ENCODE results near the gene RDH16. TPM values are rescaled to one million over a fixed set of nuclear protein-coding genes. Genes with fewer than 3 reads are reported as not detected.

The RDH16 gene
- total and polyA plus RNA-seq, 2 experiments from 2014 or later = 0.52 to 0.66 TPM

DNA sequence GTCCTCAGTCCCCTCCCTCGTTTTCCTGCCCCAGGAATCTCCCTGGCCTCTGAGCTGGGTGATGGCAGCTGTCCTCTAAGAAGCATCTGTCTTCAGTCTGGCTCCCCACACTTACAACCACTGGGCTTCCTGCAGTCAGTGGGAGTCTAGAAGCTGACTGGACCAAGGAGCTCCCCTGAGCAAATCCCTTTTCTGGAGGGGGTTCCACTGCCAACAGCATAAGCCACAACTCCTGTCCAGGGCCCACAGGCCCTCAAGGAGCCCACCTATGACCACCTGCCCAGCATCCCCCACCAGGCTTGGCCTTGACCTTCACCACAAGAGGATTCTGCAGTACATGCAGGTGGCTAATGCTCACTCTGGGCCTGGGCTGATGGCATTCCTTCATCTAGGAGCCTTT, 4.1 kb downstream of the RDH16 start (continued):
- TF ChIP-seq POLR2AphosphoS5 (IDR thresholded peaks at IDR 0.05; ENCODE audit: low read depth) (no peak), CREB1 (CRISPR knock-in tag; IDR thresholded peaks at IDR 0.05; ENCODE audit: low read depth) (no peak)

DNA sequence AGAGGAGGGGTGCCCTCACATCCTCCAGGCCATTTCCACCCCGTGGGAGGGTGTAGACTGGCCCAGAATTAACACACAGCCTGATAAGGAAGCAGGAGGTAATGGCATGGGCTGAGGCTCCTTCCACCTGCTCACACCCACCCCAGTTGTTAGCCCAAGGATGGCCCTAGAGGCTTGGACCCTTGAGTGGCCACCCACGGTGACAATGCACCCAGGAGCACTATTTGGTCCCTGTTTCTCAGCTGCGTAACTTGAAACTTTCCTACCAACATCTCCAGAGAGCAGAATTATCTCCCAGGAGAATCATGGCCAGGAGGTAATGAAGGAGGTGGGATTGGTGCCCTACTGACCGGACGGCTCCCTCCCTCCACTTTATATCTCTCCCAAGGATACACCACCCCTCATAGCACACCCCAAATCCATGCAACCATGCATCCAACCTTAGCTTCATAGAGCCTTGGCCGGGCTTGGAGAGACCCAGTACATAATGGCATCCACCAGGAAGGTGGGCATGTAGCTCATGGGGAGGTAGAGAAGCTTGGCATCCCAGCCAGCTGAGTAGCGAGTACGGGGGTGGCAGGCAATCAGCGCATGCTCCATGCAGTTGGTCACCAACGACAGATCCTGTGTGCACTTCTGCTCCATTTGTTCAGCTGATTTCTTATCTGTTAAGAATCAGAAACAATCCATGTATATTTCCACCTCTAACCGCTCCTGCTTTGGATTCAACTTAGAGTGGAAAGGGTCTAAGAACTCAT, 5.6 kb downstream of the RDH16 start:
- H3K27ac Mint-ChIP-seq = no peak overlapping the region
- H3K9me3 Mint-ChIP-seq = peaks cover 17% of the 10 kb centered on the region
- H2AFZ ChIP-seq = no peak overlapping the region
- H3F3A ChIP-seq (replicated peaks; ENCODE audit: low read depth) = no peaks in the 10 kb centered on the region
- H3K36me3 Mint-ChIP-seq (ENCODE audit: low read depth) = no peaks in the 10 kb centered on the region; the same call in 2 of the 3 replicates
- no peaks in the 10 kb centered on the region for H3K27me3 ChIP-seq (ENCODE audit: insufficient read depth)
- H3K27me3 Mint-ChIP-seq (ENCODE audit: insufficient read depth, low read depth, poor library complexity) = peaks cover 10% of the 10 kb centered on the region
- H3K4me3 Mint-ChIP-seq = no peak overlapping the region
- H3K79me2 ChIP-seq (replicated peaks; ENCODE audit: insufficient read depth) = no peaks in the 10 kb centered on the region
- DNase-seq (ENCODE audit: low spot score) (no peak), ATAC-seq (no peak)
- H3K27ac ChIP-seq (ENCODE audit: low read depth) = no peak overlapping the region
- H3K4me1 ChIP-seq (ENCODE audit: insufficient read depth) = no peaks in the 10 kb centered on the region
- H3K4me3 ChIP-seq = no peak overlapping the region
- H3K4me2 ChIP-seq = no peak overlapping the region
- no peaks in the 10 kb centered on the region for H4K20me1 ChIP-seq (replicated peaks; ENCODE audit: insufficient read depth)
- H3K36me3 ChIP-seq (ENCODE audit: insufficient read depth) = no peaks in the 10 kb centered on the region
- peaks cover 4% of the 10 kb centered on the region; the same call in 1 of the 2 replicates for H3K9me2 ChIP-seq (ENCODE audit: insufficient read depth)
- no peaks in the 10 kb centered on the region for H3K4me1 Mint-ChIP-seq
- TF ChIP-seq ZNF114 (CRISPR knock-in tag; IDR thresholded peaks at IDR 0.05) (no peak), EZH2phosphoT487 (IDR thresholded peaks at IDR 0.05; ENCODE audit: unreplicated experiment) (no peak), EZH2 (IDR thresholded peaks at IDR 0.05; ENCODE audit: low read depth, unreplicated experiment) (no peak), ZNF462 (CRISPR knock-in tag; IDR thresholded peaks at IDR 0.05) (no peak), NANOG (IDR thresholded peaks at IDR 0.05; ENCODE audit: borderline replicate concordance) (no peak), JUNB (IDR thresholded peaks at IDR 0.05; ENCODE audit: unreplicated experiment) (no peak), POLR2AphosphoS5 (IDR thresholded peaks at IDR 0.05; ENCODE audit: low read depth) (no peak), ETS1 (IDR thresholded peaks at IDR 0.05) (no peak), STAT1 (IDR thresholded peaks at IDR 0.05; ENCODE audit: unreplicated experiment) (no peak), REST (IDR thresholded peaks at IDR 0.05; ENCODE audit: unreplicated experiment) (no peak)
- TF ChIP-seq, protein P1, sequence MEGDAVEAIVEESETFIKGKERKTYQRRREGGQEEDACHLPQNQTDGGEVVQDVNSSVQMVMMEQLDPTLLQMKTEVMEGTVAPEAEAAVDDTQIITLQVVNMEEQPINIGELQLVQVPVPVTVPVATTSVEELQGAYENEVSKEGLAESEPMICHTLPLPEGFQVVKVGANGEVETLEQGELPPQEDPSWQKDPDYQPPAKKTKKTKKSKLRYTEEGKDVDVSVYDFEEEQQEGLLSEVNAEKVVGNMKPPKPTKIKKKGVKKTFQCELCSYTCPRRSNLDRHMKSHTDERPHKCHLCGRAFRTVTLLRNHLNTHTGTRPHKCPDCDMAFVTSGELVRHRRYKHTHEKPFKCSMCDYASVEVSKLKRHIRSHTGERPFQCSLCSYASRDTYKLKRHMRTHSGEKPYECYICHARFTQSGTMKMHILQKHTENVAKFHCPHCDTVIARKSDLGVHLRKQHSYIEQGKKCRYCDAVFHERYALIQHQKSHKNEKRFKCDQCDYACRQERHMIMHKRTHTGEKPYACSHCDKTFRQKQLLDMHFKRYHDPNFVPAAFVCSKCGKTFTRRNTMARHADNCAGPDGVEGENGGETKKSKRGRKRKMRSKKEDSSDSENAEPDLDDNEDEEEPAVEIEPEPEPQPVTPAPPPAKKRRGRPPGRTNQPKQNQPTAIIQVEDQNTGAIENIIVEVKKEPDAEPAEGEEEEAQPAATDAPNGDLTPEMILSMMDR (conservative IDR thresholded peaks at IDR 0.05; ENCODE audit: low read depth in 2 of 2) = no peak

Measured in GM23338 (cell line).